ENCODE data around the gene CDH4.

- no peak for TF ChIP-seq POLR2A (IDR thresholded peaks at IDR 0.05; ENCODE audit: low read length)
- TF ChIP-seq GATA1 (IDR thresholded peaks at IDR 0.05; ENCODE audit: low read depth, low read length) = no peak
Measured at GRCh38 chr20:61522498-61523090, 270.5 kb downstream of the CDH4 start.
